ENCODE results near the gene A4GALT. TPM values are rescaled to one million over a fixed set of nuclear protein-coding genes. Genes with fewer than 3 reads are reported as not detected.

Gene A4GALT
- total and polyA plus RNA-seq, 2 of the 13 experiments (the other 11 are each of a cell fraction or from before 2014, with no cell fraction given), result 0.09 to 1.1 TPM

DNA sequence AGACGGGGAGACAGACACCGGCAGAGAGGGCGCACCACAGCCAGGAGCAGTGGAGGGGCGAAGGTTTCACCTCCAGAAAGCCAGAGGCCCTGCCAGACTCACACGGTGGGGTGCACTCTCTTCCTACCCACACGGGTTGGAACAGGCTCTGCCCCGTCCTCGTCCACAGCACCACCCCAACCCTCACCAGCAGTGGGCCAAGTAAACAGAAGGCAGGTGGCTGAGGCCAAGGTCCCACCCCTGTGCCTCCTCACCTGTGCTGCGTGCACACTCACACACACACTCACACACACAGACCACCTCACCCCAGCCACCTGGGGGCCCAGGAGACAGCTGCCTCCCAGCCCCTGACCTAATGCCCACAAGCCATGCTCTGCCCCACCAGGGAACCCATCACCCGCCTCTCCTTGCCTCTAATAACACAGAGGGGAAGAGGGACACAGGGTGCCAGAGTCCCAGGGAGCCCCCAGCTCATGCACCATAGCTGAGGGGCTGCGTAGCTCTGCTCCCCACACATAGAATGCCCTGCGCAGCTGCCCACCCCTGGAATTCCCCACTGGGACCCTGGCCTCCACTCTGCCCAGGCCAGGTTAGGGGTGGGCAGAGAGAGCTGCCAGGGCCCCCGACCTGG, 74.6 kb downstream of the A4GALT start (continued):
- TF ChIP-seq, protein P1, sequence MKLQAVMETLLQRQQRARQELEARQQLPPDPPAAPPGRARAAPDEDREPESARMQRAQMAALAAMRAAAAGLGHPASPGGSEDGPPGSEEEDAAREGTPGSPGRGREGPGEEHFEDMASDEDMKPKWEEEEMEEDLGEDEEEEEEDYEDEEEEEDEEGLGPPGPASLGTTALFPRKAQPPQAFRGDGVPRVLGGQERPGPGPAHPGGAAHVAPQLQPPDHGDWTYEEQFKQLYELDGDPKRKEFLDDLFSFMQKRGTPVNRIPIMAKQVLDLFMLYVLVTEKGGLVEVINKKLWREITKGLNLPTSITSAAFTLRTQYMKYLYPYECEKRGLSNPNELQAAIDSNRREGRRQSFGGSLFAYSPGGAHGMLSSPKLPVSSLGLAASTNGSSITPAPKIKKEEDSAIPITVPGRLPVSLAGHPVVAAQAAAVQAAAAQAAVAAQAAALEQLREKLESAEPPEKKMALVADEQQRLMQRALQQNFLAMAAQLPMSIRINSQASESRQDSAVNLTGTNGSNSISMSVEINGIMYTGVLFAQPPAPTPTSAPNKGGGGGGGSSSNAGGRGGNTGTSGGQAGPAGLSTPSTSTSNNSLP (IDR thresholded peaks at IDR 0.05; ENCODE audit: low read depth, low read length), result no peak
- TF ChIP-seq HNF4A (CRISPR knock-in tag; IDR thresholded peaks at IDR 0.05), result no peak
- TF ChIP-seq SMARCE1 (IDR thresholded peaks at IDR 0.05; ENCODE audit: borderline replicate concordance), result no peak
- TF ChIP-seq, protein P2, sequence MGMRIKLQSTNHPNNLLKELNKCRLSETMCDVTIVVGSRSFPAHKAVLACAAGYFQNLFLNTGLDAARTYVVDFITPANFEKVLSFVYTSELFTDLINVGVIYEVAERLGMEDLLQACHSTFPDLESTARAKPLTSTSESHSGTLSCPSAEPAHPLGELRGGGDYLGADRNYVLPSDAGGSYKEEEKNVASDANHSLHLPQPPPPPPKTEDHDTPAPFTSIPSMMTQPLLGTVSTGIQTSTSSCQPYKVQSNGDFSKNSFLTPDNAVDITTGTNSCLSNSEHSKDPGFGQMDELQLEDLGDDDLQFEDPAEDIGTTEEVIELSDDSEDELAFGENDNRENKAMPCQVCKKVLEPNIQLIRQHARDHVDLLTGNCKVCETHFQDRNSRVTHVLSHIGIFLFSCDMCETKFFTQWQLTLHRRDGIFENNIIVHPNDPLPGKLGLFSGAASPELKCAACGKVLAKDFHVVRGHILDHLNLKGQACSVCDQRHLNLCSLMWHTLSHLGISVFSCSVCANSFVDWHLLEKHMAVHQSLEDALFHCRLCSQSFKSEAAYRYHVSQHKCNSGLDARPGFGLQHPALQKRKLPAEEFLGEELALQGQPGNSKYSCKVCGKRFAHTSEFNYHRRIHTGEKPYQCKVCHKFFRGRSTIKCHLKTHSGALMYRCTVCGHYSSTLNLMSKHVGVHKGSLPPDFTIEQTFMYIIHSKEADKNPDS (CRISPR knock-in tag; IDR thresholded peaks at IDR 0.05), result no peak
- no peak for TF ChIP-seq ZNF138 (CRISPR knock-in tag; IDR thresholded peaks at IDR 0.05; ENCODE audit: low read depth)
- TF ChIP-seq, protein P3, sequence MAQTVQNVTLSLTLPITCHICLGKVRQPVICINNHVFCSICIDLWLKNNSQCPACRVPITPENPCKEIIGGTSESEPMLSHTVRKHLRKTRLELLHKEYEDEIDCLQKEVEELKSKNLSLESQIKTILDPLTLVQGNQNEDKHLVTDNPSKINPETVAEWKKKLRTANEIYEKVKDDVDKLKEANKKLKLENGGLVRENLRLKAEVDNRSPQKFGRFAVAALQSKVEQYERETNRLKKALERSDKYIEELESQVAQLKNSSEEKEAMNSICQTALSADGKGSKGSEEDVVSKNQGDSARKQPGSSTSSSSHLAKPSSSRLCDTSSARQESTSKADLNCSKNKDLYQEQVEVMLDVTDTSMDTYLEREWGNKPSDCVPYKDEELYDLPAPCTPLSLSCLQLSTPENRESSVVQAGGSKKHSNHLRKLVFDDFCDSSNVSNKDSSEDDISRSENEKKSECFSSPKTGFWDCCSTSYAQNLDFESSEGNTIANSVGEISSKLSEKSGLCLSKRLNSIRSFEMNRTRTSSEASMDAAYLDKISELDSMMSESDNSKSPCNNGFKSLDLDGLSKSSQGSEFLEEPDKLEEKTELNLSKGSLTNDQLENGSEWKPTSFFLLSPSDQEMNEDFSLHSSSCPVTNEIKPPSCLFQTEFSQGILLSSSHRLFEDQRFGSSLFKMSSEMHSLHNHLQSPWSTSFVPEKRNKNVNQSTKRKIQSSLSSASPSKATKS (CRISPR knock-in tag; IDR thresholded peaks at IDR 0.05), result no peak
- no peak for TF ChIP-seq POLR2AphosphoS2 (IDR thresholded peaks at IDR 0.05; ENCODE audit: low read depth, low read length)
- TF ChIP-seq ZNF75D (CRISPR knock-in tag; IDR thresholded peaks at IDR 0.05; ENCODE audit: borderline replicate concordance), result no peak
- TF ChIP-seq, protein P4, sequence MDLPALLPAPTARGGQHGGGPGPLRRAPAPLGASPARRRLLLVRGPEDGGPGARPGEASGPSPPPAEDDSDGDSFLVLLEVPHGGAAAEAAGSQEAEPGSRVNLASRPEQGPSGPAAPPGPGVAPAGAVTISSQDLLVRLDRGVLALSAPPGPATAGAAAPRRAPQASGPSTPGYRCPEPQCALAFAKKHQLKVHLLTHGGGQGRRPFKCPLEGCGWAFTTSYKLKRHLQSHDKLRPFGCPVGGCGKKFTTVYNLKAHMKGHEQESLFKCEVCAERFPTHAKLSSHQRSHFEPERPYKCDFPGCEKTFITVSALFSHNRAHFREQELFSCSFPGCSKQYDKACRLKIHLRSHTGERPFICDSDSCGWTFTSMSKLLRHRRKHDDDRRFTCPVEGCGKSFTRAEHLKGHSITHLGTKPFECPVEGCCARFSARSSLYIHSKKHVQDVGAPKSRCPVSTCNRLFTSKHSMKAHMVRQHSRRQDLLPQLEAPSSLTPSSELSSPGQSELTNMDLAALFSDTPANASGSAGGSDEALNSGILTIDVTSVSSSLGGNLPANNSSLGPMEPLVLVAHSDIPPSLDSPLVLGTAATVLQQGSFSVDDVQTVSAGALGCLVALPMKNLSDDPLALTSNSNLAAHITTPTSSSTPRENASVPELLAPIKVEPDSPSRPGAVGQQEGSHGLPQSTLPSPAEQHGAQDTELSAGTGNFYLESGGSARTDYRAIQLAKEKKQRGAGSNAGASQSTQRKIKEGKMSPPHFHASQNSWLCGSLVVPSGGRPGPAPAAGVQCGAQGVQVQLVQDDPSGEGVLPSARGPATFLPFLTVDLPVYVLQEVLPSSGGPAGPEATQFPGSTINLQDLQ (CRISPR knock-in tag; IDR thresholded peaks at IDR 0.05), result no peak
- TF ChIP-seq ZBTB20 (CRISPR knock-in tag; IDR thresholded peaks at IDR 0.05; ENCODE audit: borderline replicate concordance, low read depth), result no peak
- no peak for TF ChIP-seq ZSCAN22 (CRISPR knock-in tag; IDR thresholded peaks at IDR 0.05)
- TF ChIP-seq, protein P5, sequence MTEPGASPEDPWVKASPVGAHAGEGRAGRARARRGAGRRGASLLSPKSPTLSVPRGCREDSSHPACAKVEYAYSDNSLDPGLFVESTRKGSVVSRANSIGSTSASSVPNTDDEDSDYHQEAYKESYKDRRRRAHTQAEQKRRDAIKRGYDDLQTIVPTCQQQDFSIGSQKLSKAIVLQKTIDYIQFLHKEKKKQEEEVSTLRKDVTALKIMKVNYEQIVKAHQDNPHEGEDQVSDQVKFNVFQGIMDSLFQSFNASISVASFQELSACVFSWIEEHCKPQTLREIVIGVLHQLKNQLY (CRISPR knock-in tag; IDR thresholded peaks at IDR 0.05), result no peak
- no peak for TF ChIP-seq THAP11 (CRISPR knock-in tag; IDR thresholded peaks at IDR 0.05)
- no peak for TF ChIP-seq KLF6 (CRISPR knock-in tag; IDR thresholded peaks at IDR 0.05)
- TF ChIP-seq, protein P6, sequence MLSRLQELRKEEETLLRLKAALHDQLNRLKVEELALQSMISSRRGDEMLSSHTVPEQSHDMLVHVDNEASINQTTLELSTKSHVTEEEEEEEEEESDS (CRISPR knock-in tag; IDR thresholded peaks at IDR 0.05; ENCODE audit: borderline replicate concordance), result no peak
- TF ChIP-seq THYN1 (CRISPR knock-in tag; IDR thresholded peaks at IDR 0.05; ENCODE audit: borderline replicate concordance, low read depth), result no peak
- TF ChIP-seq, protein P7, sequence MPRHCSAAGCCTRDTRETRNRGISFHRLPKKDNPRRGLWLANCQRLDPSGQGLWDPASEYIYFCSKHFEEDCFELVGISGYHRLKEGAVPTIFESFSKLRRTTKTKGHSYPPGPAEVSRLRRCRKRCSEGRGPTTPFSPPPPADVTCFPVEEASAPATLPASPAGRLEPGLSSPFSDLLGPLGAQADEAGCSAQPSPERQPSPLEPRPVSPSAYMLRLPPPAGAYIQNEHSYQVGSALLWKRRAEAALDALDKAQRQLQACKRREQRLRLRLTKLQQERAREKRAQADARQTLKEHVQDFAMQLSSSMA (CRISPR knock-in tag; IDR thresholded peaks at IDR 0.05), result no peak
- TF ChIP-seq, protein P8, sequence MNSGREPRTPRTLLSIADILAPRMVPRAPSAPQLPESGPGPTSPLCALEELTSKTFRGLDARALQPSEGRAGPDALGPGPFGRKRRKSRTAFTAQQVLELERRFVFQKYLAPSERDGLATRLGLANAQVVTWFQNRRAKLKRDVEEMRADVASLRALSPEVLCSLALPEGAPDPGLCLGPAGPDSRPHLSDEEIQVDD (CRISPR knock-in tag; IDR thresholded peaks at IDR 0.05; ENCODE audit: borderline replicate concordance), result no peak
- TF ChIP-seq ZSCAN12 (CRISPR knock-in tag; IDR thresholded peaks at IDR 0.05), result no peak

All from HepG2 (cell line).